Transverse colon (tissue), 4 donors: Measurements from ENCODE around the gene FJX1. TPM values are rescaled to one million over a fixed set of nuclear protein-coding genes. Genes with fewer than 3 reads are reported as not detected.

Experiments used
- DNase-seq: peaks from one replicate; pipeline ENCODE4 v3.0.0-alpha.2; 2019
- H3K27ac ChIP-seq, 4 donors: fragments of 200-600 bp; sonication (generic); 2 replicates each; pipeline ENCODE4 v1.5.1; 2016 to 2018; ENCODE audit warnings: inconsistent platforms in 4 of 4
- H3K27me3 ChIP-seq: fragments of 200-600 bp; sonication (generic); 2 replicates; pipeline ENCODE4 v1.5.1; 2017; ENCODE audit warnings: inconsistent platforms
- H3K36me3 ChIP-seq, 4 donors: fragments of 200-600 bp; sonication (generic); 2 replicates each; pipeline ENCODE4 v1.5.1; 2017 to 2019; ENCODE audit warnings: inconsistent platforms in 4 of 4
- H3K4me1 ChIP-seq, 4 donors: fragments of 200-600 bp; sonication (generic); 2 replicates each; pipeline ENCODE4 v1.5.1; 2017 to 2020; ENCODE audit warnings: inconsistent platforms in 4 of 4
- H3K4me3 ChIP-seq, 4 donors: fragments of 200-600 bp; sonication (generic); 1 replicate in 1 of 4; 2 replicates in 3 of 4; pipeline versions ENCODE4 v1.5.1 to v1.6.1; 2017 to 2019; ENCODE audit warnings: inconsistent platforms in 4 of 4
- H3K9me3 ChIP-seq, 2 donors: fragments of 200-600 bp; sonication (generic); 2 replicates each; pipeline ENCODE4 v1.5.1; 2017 to 2019; ENCODE audit warnings: inconsistent platforms in 2 of 2
- EP300 ChIP-seq: sonication (generic); formaldehyde crosslinking; IDR thresholded peaks from one replicate; pipeline ENCODE4 v1.6.1; 2017; ENCODE audit warnings: antibody characterized with exemption, low read depth
- POLR2A ChIP-seq: fragments of 450-650 bp; IDR thresholded peaks from one replicate; pipeline ENCODE4 v1.6.1; 2016; ENCODE audit warnings: antibody characterized with exemption, mild to moderate bottlenecking, moderate library complexity
- POLR2AphosphoS5 ChIP-seq, 3 donors: sonication (generic); formaldehyde crosslinking; IDR thresholded peaks; one replicate each; pipeline ENCODE4 v1.6.1; 2016; ENCODE audit warnings: antibody characterized with exemption in 3 of 3
- WGBS, 2 donors: methylation state at CpG; one replicate each; pipeline ENCODE4 v1.1.5; 2018; ENCODE audit warnings: low coverage in 1 of 2; 5-methylcytosine and 5-hydroxymethylcytosine counted together
- in situ Hi-C, 4 donors: fragments of 200-750 bp; cut with MboI; loops; one replicate each; pipeline versions ENCODE4 v1.15.0 to v1.15.1; 2017; ENCODE audit warnings: low sequenced_read_pairs in 3 of 4, low pct_ligation_motif_present in 1 of 4, low pct_unique_long_range_greater_than_20kb in 1 of 4
- intact Hi-C: fragments of 100-400 bp; cut with DNase I; formaldehyde crosslinking; loops from one replicate; pipeline ENCODE4 v1.15.1; 2023; ENCODE audit warnings: low total_unique reads
- total RNA-seq, 4 donors: library from RNA; depleted of rRNA; stranded (reverse); fragments of >200 nt; gene quantifications; one replicate each; pipeline ENCODE4 v1.1.0, GENCODE V29; 2016
- TF ChIP-seq, protein P1 (sequence below), 5 experiments: fragments of 200-600 bp in 3 of 5; fragments of 450-650 bp in 2 of 5; sonication (generic) in 3 of 5; IDR thresholded peaks; 1 replicate in 2 of 5; 2 replicates in 3 of 5; pipeline ENCODE4 v1.5.1; 2016 to 2017; ENCODE audit warnings: antibody characterized with exemption in 5 of 5, inconsistent platforms in 3 of 5, mild to moderate bottlenecking in 2 of 5, moderate library complexity in 1 of 5

The FJX1 gene
- total RNA-seq, 4 donors from 2014 or later = 0.14 to 2.6 (median 0.64) TPM; not detected in 1

GRCh38 chr11:35624316-35624715, 6.1 kb downstream of the FJX1 start:
- Histone ChIP-seq H3K27ac (no peak overlapping the region), H3K27me3 (peaks cover 99% of the 10 kb centered on the region), H3K9me3 (no peaks in the 10 kb centered on the region), H3K4me1 (peaks cover 7 to 17% (median 10%) of the 10 kb centered on the region in 4 donors), H3K36me3 (no peaks in the 10 kb centered on the region), H3K4me3 (no peak overlapping the region)
- DNase-seq = no peak
- whole genome bisulfite sequencing, 2 donors = 67 to 76% methylated on average over 2 of the region's 2 CpGs
- no peak for TF ChIP-seq EP300
- TF ChIP-seq POLR2AphosphoS5 (IDR thresholded peaks at IDR 0.05) = no peak
- TF ChIP-seq POLR2A = no peak
- TF ChIP-seq, protein P1, sequence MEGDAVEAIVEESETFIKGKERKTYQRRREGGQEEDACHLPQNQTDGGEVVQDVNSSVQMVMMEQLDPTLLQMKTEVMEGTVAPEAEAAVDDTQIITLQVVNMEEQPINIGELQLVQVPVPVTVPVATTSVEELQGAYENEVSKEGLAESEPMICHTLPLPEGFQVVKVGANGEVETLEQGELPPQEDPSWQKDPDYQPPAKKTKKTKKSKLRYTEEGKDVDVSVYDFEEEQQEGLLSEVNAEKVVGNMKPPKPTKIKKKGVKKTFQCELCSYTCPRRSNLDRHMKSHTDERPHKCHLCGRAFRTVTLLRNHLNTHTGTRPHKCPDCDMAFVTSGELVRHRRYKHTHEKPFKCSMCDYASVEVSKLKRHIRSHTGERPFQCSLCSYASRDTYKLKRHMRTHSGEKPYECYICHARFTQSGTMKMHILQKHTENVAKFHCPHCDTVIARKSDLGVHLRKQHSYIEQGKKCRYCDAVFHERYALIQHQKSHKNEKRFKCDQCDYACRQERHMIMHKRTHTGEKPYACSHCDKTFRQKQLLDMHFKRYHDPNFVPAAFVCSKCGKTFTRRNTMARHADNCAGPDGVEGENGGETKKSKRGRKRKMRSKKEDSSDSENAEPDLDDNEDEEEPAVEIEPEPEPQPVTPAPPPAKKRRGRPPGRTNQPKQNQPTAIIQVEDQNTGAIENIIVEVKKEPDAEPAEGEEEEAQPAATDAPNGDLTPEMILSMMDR (IDR thresholded peaks at IDR 0.05) = no peak
- in situ Hi-C loops (loop anchor here in 3 of 4 donors (25.0 kb wide), 4 partner anchors 188 to 863 kb away; no protein-coding TSS in a partner anchor), intact Hi-C loops (no loop called here)

DNA sequence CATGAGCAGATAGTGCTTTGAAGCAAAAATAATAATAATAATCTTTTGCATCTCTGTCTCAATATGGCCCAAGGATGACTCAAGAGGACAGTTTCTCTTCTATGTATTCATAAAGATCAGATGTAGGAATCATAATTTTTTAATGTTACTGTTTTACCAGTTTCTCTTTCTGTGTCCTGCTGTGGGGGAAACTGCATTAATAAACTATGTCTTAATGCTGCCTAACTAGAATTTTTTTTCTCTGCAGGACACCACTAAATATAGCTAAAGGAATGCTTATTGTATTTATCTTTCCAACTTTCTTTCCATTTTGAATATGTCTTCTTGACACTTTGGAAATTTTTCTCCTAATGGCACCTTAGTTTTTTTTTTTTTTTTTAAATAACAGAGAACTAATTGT, 6.5 kb downstream of the FJX1 start:
- DNase-seq = no peak
- Histone ChIP-seq H3K9me3 (no peaks in the 10 kb centered on the region), H3K27ac (no peak overlapping the region), H3K36me3 (no peaks in the 10 kb centered on the region), H3K27me3 (peaks cover 99% of the 10 kb centered on the region), H3K4me1 (peaks cover 2 to 12% (median 5%) of the 10 kb centered on the region in 4 donors), H3K4me3 (no peak overlapping the region)
- intact Hi-C loops (no loop called here), in situ Hi-C loops (loop anchor here in 3 of 4 donors (25.0 kb wide), 4 partner anchors 188 to 863 kb away; no protein-coding TSS in a partner anchor)
- TF ChIP-seq, protein P1 (IDR thresholded peaks at IDR 0.05) = no peak
- TF ChIP-seq POLR2A = no peak
- TF ChIP-seq EP300 = no peak
- no peak for TF ChIP-seq POLR2AphosphoS5 (IDR thresholded peaks at IDR 0.05)

DNA sequence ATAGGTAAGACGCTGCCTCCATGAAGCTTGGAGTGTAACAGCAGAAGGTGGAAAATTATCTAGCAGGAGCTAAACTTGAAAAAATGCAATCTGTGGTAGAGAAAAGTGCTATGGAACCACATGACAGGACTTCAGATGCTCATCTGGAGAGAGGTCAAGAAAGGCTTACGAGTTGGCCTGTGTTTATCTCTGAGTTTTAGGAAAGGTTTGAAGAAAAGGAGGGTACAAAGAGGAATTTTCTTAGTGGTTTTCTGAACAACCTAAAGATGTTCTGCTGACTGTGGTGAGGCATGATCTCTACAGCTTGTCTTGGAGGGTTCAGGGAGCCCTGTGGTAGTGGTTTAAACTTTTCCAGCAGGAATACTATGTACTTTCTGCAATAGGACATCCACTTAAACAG, 8.2 kb downstream of the FJX1 start:
- Histone ChIP-seq H3K27ac (no peak overlapping the region), H3K36me3 (no peaks in the 10 kb centered on the region), H3K4me3 (no peak overlapping the region), H3K4me1 (peaks cover 0 to 4% (median 0%) of the 10 kb centered on the region in 4 donors), H3K9me3 (no peaks in the 10 kb centered on the region), H3K27me3 (peaks cover 98% of the 10 kb centered on the region)
- in situ Hi-C loops (no loop called here), intact Hi-C loops (no loop called here)
- TF ChIP-seq POLR2AphosphoS5 (IDR thresholded peaks at IDR 0.05) = no peak
- no peak for TF ChIP-seq POLR2A
- TF ChIP-seq EP300 = no peak
- TF ChIP-seq, protein P1 (IDR thresholded peaks at IDR 0.05) = no peak
- 78 to 88% methylated on average over 2 of the region's 2 CpGs for WGBS, 2 donors
- DNase-seq = no peak

DNA sequence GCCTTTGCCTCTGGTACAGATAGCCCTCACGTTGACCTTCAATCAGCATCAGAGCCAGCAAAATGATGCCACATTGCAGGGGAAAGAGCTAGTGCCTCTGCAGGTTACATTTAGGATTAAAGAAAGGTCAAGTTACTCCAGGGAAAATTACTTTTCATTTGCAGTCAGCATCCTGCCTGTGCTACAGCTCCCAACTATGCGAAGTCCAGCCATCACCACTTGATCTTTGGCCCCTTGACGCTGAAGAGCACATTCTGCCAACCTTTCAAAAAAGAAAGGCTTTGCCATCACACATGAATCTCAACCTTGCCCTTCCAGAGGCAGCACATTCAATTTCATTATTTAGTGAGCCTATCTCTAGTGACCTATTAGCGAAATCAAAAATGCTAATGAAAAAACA, 11.3 kb downstream of the FJX1 start:
- TF ChIP-seq, protein P1 (IDR thresholded peaks at IDR 0.05) = no peak
- no peak for TF ChIP-seq EP300
- no peak overlapping the region for H3K4me3 ChIP-seq
- no peaks in the 10 kb centered on the region for H3K36me3 ChIP-seq
- H3K4me1 ChIP-seq = no peaks in the 10 kb centered on the region
- no peaks in the 10 kb centered on the region for H3K9me3 ChIP-seq
- H3K27ac ChIP-seq = no peak overlapping the region
- in situ Hi-C loops (no loop called here), intact Hi-C loops (no loop called here)
- 72 to 90% methylated on average over 2 to 4 of the region's 4 CpGs for WGBS, 2 donors
- no peak for DNase-seq
- H3K27me3 ChIP-seq = peaks cover 90% of the 10 kb centered on the region
